CD4-positive, CD25-positive, alpha-beta regulatory T cell (primary cell): ENCODE measurements around the gene A3GALT2. TPM values are rescaled to one million over a fixed set of nuclear protein-coding genes. Genes with fewer than 3 reads are reported as not detected.

Experiments
- ATAC-seq, 2 donors: fragments of 150-1000 bp; cut with Tn5 transposase; one replicate each; pipeline ENCODE4 v1.10.0; 2021; ENCODE audit warnings: low read depth in 2 of 2, moderate number of reproducible peaks in 2 of 2, moderate library complexity in 1 of 2
- DNase-seq, 3 donors: peaks; one replicate each; pipeline versions ENCODE4 v3.0.0 to v3.0.0-alpha.2; 2012 to 2022; ENCODE audit warnings: mixed read lengths in 1 of 3
- H3K27ac ChIP-seq: one replicate; pipeline ENCODE4 v1.7.0; 2013; ENCODE audit warnings: mild to moderate bottlenecking, low read length; ENCODE audit not compliant: insufficient read depth, poor library complexity, severe bottlenecking
- H3K27me3 ChIP-seq: one replicate; pipeline ENCODE4 v1.7.0; 2013; ENCODE audit warnings: low read length; ENCODE audit not compliant: control insufficient read depth, insufficient read depth
- H3K36me3 ChIP-seq: one replicate; pipeline ENCODE4 v1.7.0; 2013; ENCODE audit warnings: mild to moderate bottlenecking, low read length, moderate library complexity; ENCODE audit not compliant: control insufficient read depth, insufficient read depth
- H3K4me1 ChIP-seq: 2 replicates; pipeline ENCODE4 v1.7.0; 2013; ENCODE audit warnings: mild to moderate bottlenecking, low read length; ENCODE audit not compliant: insufficient read depth, control insufficient read depth, poor library complexity, severe bottlenecking
- H3K4me3 ChIP-seq: one replicate; pipeline ENCODE4 v1.7.0; 2013; ENCODE audit warnings: low read depth, mild to moderate bottlenecking, low read length, moderate library complexity
- H3K9me3 ChIP-seq, 2 experiments: 1 replicate in 1 of 2; 2 replicates in 1 of 2; pipeline ENCODE4 v1.7.0; 2013; ENCODE audit warnings: low read length in 2 of 2, mild to moderate bottlenecking in 1 of 2, moderate library complexity in 1 of 2; ENCODE audit not compliant: control insufficient read depth in 2 of 2
- H3K27ac Mint-ChIP-seq, 3 donors: one replicate each; pipeline ENCODE4 v1.8.0; 2020 to 2022; ENCODE audit warnings: mild to moderate bottlenecking in 3 of 3, mixed read lengths in 3 of 3, moderate library complexity in 2 of 3
- H3K27me3 Mint-ChIP-seq: one replicate; pipeline ENCODE4 v1.8.0; 2022; ENCODE audit warnings: mild to moderate bottlenecking, mixed read lengths
- H3K36me3 Mint-ChIP-seq: one replicate; pipeline ENCODE4 v1.8.0; 2020; ENCODE audit warnings: mixed read lengths
- H3K4me1 Mint-ChIP-seq, 4 donors: one replicate each; pipeline ENCODE4 v1.8.0; 2020 to 2022; ENCODE audit warnings: mixed read lengths in 4 of 4, mild to moderate bottlenecking in 1 of 4
- H3K4me3 Mint-ChIP-seq, 4 donors: one replicate each; pipeline ENCODE4 v1.8.0; 2020 to 2022; ENCODE audit warnings: mild to moderate bottlenecking in 4 of 4, mixed read lengths in 4 of 4, moderate library complexity in 3 of 4
- H3K9me3 Mint-ChIP-seq, 7 donors: one replicate each; pipeline ENCODE4 v1.8.0; 2020 to 2022; ENCODE audit warnings: mixed read lengths in 7 of 7, mild to moderate bottlenecking in 3 of 7, moderate library complexity in 2 of 7
- polyA plus RNA-seq, 4 donors: library from polyadenylated mRNA; unstranded; fragments of 300-500 nt; fragmentation: Illumina TruSeq; gene quantifications; one replicate each; pipeline ENCODE4 v1.2.3, GENCODE V29; 2021
- total RNA-seq: library from RNA; stranded (reverse); gene quantifications from one replicate; pipeline ENCODE4 v1.2.3, GENCODE V29; 2022

A3GALT2 gene
- total and polyA plus RNA-seq, 5 donors from 2014 or later = not detected

- H3K4me3 Mint-ChIP-seq = no peak overlapping the region
- Histone ChIP-seq H3K27me3 (no peaks in the 10 kb centered on the region), H3K36me3 (no peaks in the 10 kb centered on the region), H3K9me3 (no peaks in the 10 kb centered on the region), H3K4me1 (peaks cover 11% of the 10 kb centered on the region), H3K27ac (no peak overlapping the region), H3K4me3 (no peak overlapping the region)
- no peak for ATAC-seq
- H3K4me1 Mint-ChIP-seq = peaks cover 6 to 55% (median 31%) of the 10 kb centered on the region in 4 donors
- peaks cover 14% of the 10 kb centered on the region for H3K36me3 Mint-ChIP-seq
- no peak for DNase-seq
- H3K9me3 Mint-ChIP-seq = no peaks in the 10 kb centered on the region
- H3K27me3 Mint-ChIP-seq = no peaks in the 10 kb centered on the region
- no peak overlapping the region for H3K27ac Mint-ChIP-seq
Measured at GRCh38 chr1:33263890-33264504, 56.9 kb downstream of the A3GALT2 start.

DNA sequence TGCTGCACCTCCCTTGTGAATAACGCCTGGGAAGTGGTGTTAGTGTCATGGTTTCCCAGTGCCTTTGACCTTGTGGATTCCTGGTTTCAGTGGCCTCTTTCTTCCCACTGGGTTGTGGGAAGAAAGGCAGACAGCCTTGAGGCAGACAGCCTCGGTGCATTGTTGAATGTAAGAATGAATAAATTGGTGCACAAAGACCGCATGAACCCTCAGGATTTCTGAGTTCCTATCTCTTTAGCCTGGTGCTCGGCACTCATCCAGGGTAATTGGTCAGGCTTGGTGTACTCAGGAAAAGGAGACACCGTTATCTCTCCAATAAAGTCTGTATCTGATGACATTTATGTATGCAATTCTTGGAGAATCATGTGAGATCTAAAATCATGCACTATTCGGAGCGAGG lies 59.6 kb downstream of the A3GALT2 start:
- no peak overlapping the region for H3K27ac ChIP-seq
- H3K4me3 ChIP-seq = no peak overlapping the region
- no peak for ATAC-seq

GRCh38 chr1:33260439-33260838 lies 60.5 kb downstream of the A3GALT2 start:
- no peaks in the 10 kb centered on the region for H3K9me3 Mint-ChIP-seq
- H3K4me3 Mint-ChIP-seq = peak overlapping the region; percentile 7 to 64 (median 18)
- Histone ChIP-seq H3K27me3 (no peaks in the 10 kb centered on the region), H3K4me3 (no peak overlapping the region), H3K4me1 (peaks cover 22% of the 10 kb centered on the region), H3K36me3 (no peaks in the 10 kb centered on the region), H3K9me3 (no peaks in the 10 kb centered on the region), H3K27ac (no peak overlapping the region)
- ATAC-seq (no peak), DNase-seq (no peak)
- peaks cover 4% of the 10 kb centered on the region for H3K27me3 Mint-ChIP-seq
- H3K36me3 Mint-ChIP-seq = peaks cover 18% of the 10 kb centered on the region
- peaks cover 0 to 57% (median 37%) of the 10 kb centered on the region in 4 donors for H3K4me1 Mint-ChIP-seq
- peak overlapping the region in 1 of 3 donors; percentile 42 for H3K27ac Mint-ChIP-seq

More for the DNA sequence above, 59.6 kb downstream of the A3GALT2 start:
- Histone ChIP-seq H3K4me1 (peaks cover 18% of the 10 kb centered on the region), H3K36me3 (no peaks in the 10 kb centered on the region), H3K9me3 (no peaks in the 10 kb centered on the region), H3K27me3 (no peaks in the 10 kb centered on the region)
- Mint-ChIP-seq H3K36me3 (peaks cover 18% of the 10 kb centered on the region), H3K27me3 (peaks cover 4% of the 10 kb centered on the region), H3K4me3 (peak overlapping the region in 1 of 4 donors; percentile 69), H3K9me3 (no peaks in the 10 kb centered on the region), H3K27ac (no peak overlapping the region), H3K4me1 (peaks cover 0 to 59% (median 39%) of the 10 kb centered on the region in 4 donors)
- DNase-seq = no peak

DNA sequence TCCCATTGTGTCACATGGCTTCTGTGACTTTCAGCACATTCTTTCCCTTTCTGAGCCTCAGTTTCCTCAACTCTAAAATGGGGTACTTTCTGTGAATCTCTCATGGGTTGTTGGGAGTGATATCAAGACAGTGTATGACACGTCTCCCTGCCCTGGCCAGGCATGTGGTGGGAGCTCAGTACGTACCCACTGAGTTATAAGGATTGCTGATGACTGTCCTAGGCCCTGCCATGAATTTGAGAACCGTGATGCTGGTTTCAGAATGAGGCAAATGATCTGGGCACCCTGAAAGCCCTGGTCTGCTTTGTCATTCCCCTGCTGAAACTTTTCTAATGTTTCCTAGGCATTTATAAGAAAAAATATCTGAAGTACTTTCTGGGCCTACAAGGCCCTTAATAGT lies 61.0 kb downstream of the A3GALT2 start:
- peaks cover 4% of the 10 kb centered on the region for H3K27me3 Mint-ChIP-seq
- Histone ChIP-seq H3K36me3 (no peaks in the 10 kb centered on the region), H3K27me3 (no peaks in the 10 kb centered on the region), H3K27ac (no peak overlapping the region), H3K4me1 (peaks cover 25% of the 10 kb centered on the region), H3K9me3 (no peaks in the 10 kb centered on the region), H3K4me3 (no peak overlapping the region)
- H3K9me3 Mint-ChIP-seq = no peaks in the 10 kb centered on the region
- no peak for ATAC-seq
- peak overlapping the region in 1 of 3 donors; percentile 22 for H3K27ac Mint-ChIP-seq
- peak overlapping the region in 3 of 4 donors; percentile 7 to 97 (median 97) for H3K4me3 Mint-ChIP-seq
- no peak for DNase-seq
- H3K36me3 Mint-ChIP-seq = peaks cover 18% of the 10 kb centered on the region
- peaks cover 0 to 61% (median 37%) of the 10 kb centered on the region in 4 donors for H3K4me1 Mint-ChIP-seq

DNA sequence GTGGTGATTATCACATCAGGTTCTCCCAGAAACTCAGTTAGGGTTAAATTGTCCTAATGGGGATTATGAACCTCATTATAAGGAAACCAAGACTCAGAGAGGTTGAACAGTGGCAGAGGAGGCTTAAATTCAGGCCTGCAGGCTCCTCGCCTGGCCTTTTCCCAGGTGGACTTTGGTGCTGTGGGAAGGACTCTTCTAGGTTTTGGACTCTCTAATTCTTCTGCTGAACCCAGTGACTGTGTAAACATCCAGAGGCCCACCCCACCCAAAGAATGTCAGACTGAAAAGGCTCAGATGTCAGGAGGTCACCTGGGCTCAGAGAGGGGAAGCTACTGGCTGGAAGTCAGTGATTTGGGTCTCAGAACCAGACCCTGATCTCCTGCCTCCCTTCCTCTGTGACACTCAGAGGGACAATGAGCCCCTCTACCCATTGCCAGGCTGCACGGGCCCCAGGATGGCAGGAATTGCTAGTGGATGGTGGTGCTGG lies 62.1 kb downstream of the A3GALT2 start:
- Histone ChIP-seq H3K36me3 (no peaks in the 10 kb centered on the region), H3K9me3 (no peaks in the 10 kb centered on the region), H3K27ac (no peak overlapping the region), H3K4me1 (peaks cover 22% of the 10 kb centered on the region), H3K4me3 (no peak overlapping the region), H3K27me3 (no peaks in the 10 kb centered on the region)
- H3K27me3 Mint-ChIP-seq = peaks cover 4% of the 10 kb centered on the region
- H3K36me3 Mint-ChIP-seq = peaks cover 18% of the 10 kb centered on the region
- H3K9me3 Mint-ChIP-seq = no peaks in the 10 kb centered on the region
- peak overlapping the region in 2 of 3 donors; percentile 22 to 23 for H3K27ac Mint-ChIP-seq
- H3K4me1 Mint-ChIP-seq = peaks cover 0 to 59% (median 37%) of the 10 kb centered on the region in 4 donors
- no peak for DNase-seq
- peak overlapping the region; percentile 73 to 97 (median 93) for H3K4me3 Mint-ChIP-seq
- ATAC-seq = no peak

DNA sequence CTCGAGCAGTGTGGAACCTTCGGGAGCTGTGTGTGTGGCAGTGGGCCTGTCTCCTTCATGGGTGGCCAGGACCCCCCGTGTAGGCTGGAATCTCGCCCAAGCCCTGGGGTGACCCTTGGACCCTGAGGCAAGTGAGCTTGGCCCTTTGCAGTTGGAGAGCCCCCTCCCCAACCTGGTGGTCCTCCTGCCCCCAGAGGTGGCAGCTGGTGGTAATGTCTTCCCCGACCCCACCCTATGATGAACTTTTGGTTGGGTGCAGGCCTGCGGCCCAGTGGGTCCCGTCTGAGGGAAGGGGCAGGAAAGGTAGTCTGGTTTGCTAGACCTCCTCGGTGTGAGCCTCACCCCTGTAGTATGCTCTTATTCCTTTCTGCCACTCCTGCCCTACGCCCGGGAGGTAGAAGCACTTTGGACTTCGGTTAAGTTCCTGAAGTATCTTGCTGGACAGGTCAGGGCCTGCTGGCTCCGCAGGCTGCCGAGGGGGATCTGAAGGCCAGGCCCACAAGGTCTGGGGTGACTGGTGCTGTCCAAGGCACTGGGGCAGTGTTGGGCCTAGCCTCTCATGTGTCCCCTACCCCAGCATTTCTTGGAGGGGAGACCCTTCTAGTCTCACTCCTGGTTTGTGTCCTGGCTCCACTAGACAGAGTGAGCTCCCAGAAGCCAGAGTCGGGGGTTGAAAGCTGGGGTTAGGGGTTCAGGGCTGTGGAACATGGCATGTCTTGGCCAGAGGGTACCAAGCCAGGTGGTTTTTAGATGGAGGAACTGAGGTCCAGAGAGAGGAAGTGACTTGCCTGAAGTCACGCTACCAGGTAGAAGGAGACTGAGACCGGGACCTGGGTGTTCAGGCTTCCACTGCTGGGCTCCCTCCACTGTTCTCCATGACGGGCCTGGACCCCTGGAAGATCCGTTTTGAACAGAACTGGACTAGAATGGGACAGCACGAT lies 62.9 kb downstream of the A3GALT2 start:
- no peak overlapping the region for H3K27ac ChIP-seq
- H3K36me3 ChIP-seq = no peaks in the 10 kb centered on the region
- no peaks in the 10 kb centered on the region for H3K27me3 ChIP-seq
- H3K4me3 ChIP-seq = peak overlapping the region; percentile 85
- H3K4me1 ChIP-seq = peaks cover 22% of the 10 kb centered on the region
- no peak for DNase-seq
- H3K9me3 ChIP-seq = no peaks in the 10 kb centered on the region
- Mint-ChIP-seq H3K27ac (peak overlapping the region; percentile 26 to 73 (median 29)), H3K9me3 (no peaks in the 10 kb centered on the region), H3K4me3 (peak overlapping the region; percentile 97 to 99 (median 98)), H3K27me3 (peaks cover 4% of the 10 kb centered on the region), H3K4me1 (peaks cover 0 to 58% (median 37%) of the 10 kb centered on the region in 4 donors), H3K36me3 (peaks cover 18% of the 10 kb centered on the region)
- ATAC-seq = no peak

GRCh38 chr1:33257207-33257771 lies 63.6 kb downstream of the A3GALT2 start:
- peak overlapping the region; percentile 97 to 99 (median 98) for H3K4me3 Mint-ChIP-seq
- H3K36me3 ChIP-seq = no peaks in the 10 kb centered on the region
- H3K27ac Mint-ChIP-seq = peak overlapping the region; percentile 94 to 97 (median 97)
- H3K9me3 Mint-ChIP-seq = no peaks in the 10 kb centered on the region
- peaks cover 0 to 50% (median 36%) of the 10 kb centered on the region in 4 donors for H3K4me1 Mint-ChIP-seq
- peaks cover 22% of the 10 kb centered on the region for H3K4me1 ChIP-seq
- H3K36me3 Mint-ChIP-seq = peaks cover 12% of the 10 kb centered on the region
- DNase-seq (no peak), ATAC-seq (no peak)
- H3K27me3 Mint-ChIP-seq = peaks cover 4% of the 10 kb centered on the region
- no peaks in the 10 kb centered on the region for H3K27me3 ChIP-seq
- H3K4me3 ChIP-seq = peak overlapping the region; percentile 85
- no peaks in the 10 kb centered on the region for H3K9me3 ChIP-seq
- H3K27ac ChIP-seq = peak overlapping the region; percentile 51
